Retinal pigment epithelial cell (primary cell): ENCODE measurements around the gene REPS1.

ENCODE experiments used
- DNase-seq: peaks from one replicate; pipeline ENCODE4 v3.0.0-alpha.2; 2010; ENCODE audit warnings: low read depth
- H3K4me3 ChIP-seq: 2 replicates; pipeline ENCODE4 v1.5.1; 2011; ENCODE audit warnings: mild to moderate bottlenecking, low read length, control low read depth, moderate library complexity
- CTCF ChIP-seq: conservative IDR thresholded peaks from 2 replicates; pipeline ENCODE4 v1.5.1; 2011; ENCODE audit warnings: low read depth, low read length, control low read depth, inconsistent platforms

REPS1 gene

GRCh38 chr6:138959521-138959920 lies 28.5 kb downstream of the REPS1 start:
- TF ChIP-seq CTCF: no peak
- no peak overlapping the region for H3K4me3 ChIP-seq
- DNase-seq: no peak

GRCh38 chr6:138958595-138958994 lies 29.5 kb downstream of the REPS1 start:
- TF ChIP-seq CTCF: no peak
- no peak for DNase-seq
- H3K4me3 ChIP-seq: no peak overlapping the region

- no peak for TF ChIP-seq CTCF
- no peak overlapping the region for H3K4me3 ChIP-seq
- no peak for DNase-seq
Measured at GRCh38 chr6:138957903-138958302, 30.1 kb downstream of the REPS1 start.

- no peak for DNase-seq
- no peak for TF ChIP-seq CTCF
- no peak overlapping the region for H3K4me3 ChIP-seq
Measured at GRCh38 chr6:138957484-138957883, 30.6 kb downstream of the REPS1 start.

GRCh38 chr6:138956244-138956924 lies 31.7 kb downstream of the REPS1 start:
- DNase-seq: no peak
- H3K4me3 ChIP-seq: no peak overlapping the region
- no peak for TF ChIP-seq CTCF

- no peak for TF ChIP-seq CTCF
- H3K4me3 ChIP-seq: no peak overlapping the region
- DNase-seq: no peak
Measured at GRCh38 chr6:138955262-138955661, 32.8 kb downstream of the REPS1 start.

- DNase-seq: no peak
- no peak for TF ChIP-seq CTCF
- H3K4me3 ChIP-seq: no peak overlapping the region
Measured at GRCh38 chr6:138953451-138953850, 34.6 kb downstream of the REPS1 start.
